Measurements from ENCODE around the gene ARID1B.

DNA sequence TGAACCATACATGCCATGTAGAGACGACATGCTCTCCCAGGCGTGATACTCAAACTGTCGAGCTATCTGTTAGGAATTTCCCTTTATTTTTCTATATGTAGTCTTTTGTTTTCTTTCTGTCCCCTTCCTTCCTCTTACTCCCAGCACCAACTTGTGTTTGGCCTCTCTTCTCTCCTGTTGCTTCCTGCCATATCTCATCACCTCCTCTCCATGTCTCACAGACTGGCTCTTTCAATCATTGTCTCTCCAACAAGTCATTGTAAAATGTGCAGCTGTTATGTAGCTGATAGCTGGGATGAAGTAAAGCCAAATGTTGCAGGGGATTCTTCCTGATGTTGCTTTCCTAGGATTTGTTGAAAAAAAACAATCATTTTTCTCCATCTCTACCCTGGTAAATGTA lies 311.7 kb downstream of the ARID1B start:
- TF ChIP-seq EZH2 (IDR thresholded peaks at IDR 0.05; ENCODE audit: borderline replicate concordance, insufficient read depth, low read depth, low read length, poor library complexity, severe bottlenecking), result no peak
- TF ChIP-seq, protein P1, sequence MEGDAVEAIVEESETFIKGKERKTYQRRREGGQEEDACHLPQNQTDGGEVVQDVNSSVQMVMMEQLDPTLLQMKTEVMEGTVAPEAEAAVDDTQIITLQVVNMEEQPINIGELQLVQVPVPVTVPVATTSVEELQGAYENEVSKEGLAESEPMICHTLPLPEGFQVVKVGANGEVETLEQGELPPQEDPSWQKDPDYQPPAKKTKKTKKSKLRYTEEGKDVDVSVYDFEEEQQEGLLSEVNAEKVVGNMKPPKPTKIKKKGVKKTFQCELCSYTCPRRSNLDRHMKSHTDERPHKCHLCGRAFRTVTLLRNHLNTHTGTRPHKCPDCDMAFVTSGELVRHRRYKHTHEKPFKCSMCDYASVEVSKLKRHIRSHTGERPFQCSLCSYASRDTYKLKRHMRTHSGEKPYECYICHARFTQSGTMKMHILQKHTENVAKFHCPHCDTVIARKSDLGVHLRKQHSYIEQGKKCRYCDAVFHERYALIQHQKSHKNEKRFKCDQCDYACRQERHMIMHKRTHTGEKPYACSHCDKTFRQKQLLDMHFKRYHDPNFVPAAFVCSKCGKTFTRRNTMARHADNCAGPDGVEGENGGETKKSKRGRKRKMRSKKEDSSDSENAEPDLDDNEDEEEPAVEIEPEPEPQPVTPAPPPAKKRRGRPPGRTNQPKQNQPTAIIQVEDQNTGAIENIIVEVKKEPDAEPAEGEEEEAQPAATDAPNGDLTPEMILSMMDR (IDR thresholded peaks at IDR 0.05), result no peak
